Muscle of leg (tissue), 11 donors: Measurements from ENCODE around the gene IL22RA1. TPM values are rescaled to one million over a fixed set of nuclear protein-coding genes. Genes with fewer than 3 reads are reported as not detected.

Experiments used
- DNase-seq: peaks from one replicate; pipeline ENCODE4 v3.0.0; 2013
- H3K27ac ChIP-seq: one replicate; pipeline ENCODE4 v1.5.1; 2013; ENCODE audit warnings: mild to moderate bottlenecking, low read length, control low read depth
- H3K27me3 ChIP-seq: one replicate; pipeline ENCODE4 v1.6.1; 2013; ENCODE audit warnings: low read length; ENCODE audit not compliant: control insufficient read depth, insufficient read depth
- H3K36me3 ChIP-seq: one replicate; pipeline ENCODE4 v1.6.1; 2013; ENCODE audit warnings: low read length; ENCODE audit not compliant: control insufficient read depth, insufficient read depth
- H3K4me1 ChIP-seq: one replicate; pipeline ENCODE4 v1.6.1; 2013; ENCODE audit warnings: low read length; ENCODE audit not compliant: control insufficient read depth, insufficient read depth
- H3K4me3 ChIP-seq: one replicate; pipeline ENCODE4 v1.5.1; 2013; ENCODE audit warnings: low read length, control low read depth
- H3K9me3 ChIP-seq: replicated peaks from 2 replicates; pipeline ENCODE4 v1.6.1; 2013; ENCODE audit warnings: low read depth, low read length; ENCODE audit not compliant: control insufficient read depth
- WGBS: methylation state at CpG from one replicate; pipeline ENCODE4 v1.1.5; 2013; ENCODE audit warnings: missing lambda C conversion rate; ENCODE audit not compliant: insufficient coverage; 5-methylcytosine and 5-hydroxymethylcytosine counted together
- polyA plus RNA-seq, 8 donors: library from polyadenylated mRNA; unstranded; fragments of 120-200 nt; gene quantifications; one replicate each; pipeline versions ENCODE4 v1.2.1 to v1.2.3, GENCODE V29; 2013; ENCODE audit warnings: inconsistent platforms in 1 of 8, low replicate concordance in 1 of 8; ENCODE audit not compliant: insufficient read length in 8 of 8, insufficient read depth in 1 of 8
- total RNA-seq: library from RNA; stranded (reverse); fragments of 120-200 nt; gene quantifications from one replicate; pipeline ENCODE4 v1.2.4, GENCODE V29; 2013

The IL22RA1 gene
- total and polyA plus RNA-seq, 9 donors = 0.05 to 3.2 (median 0.56) TPM; not detected in 3

GRCh38 chr1:24182061-24182460 lies 39.1 kb upstream of the IL22RA1 start:
- Histone ChIP-seq H3K27me3 (peaks cover 26% of the 10 kb centered on the region), H3K9me3 (no peaks in the 10 kb centered on the region), H3K36me3 (no peaks in the 10 kb centered on the region), H3K27ac (no peak overlapping the region), H3K4me3 (no peak overlapping the region), H3K4me1 (peaks cover 3% of the 10 kb centered on the region)
- 84% methylated on average over 4 of the region's 6 CpGs for WGBS
- DNase-seq = no peak

DNA sequence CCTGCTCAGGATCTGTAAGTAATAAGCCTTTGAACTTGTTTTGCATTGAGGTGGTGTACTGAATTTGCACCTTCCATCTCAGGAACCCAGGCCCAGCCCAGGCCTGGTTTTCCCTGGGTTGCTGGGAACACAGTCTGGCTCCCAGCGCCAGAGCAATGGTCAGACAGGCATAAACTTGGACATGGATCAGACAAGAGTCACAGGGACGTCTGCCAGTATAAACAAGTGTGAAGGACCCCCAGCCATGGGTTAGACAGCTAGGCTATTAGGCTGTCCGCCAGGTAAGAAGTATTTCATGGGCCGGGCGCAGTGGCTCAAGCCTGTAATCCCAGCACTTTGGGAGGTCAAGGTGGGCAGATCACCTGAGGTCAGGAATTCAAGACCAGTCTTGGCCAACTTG lies 38.7 kb upstream of the IL22RA1 start:
- Histone ChIP-seq H3K4me3 (no peak overlapping the region), H3K36me3 (no peaks in the 10 kb centered on the region)
- 75% methylated on average over 5 of the region's 5 CpGs for WGBS

GRCh38 chr1:24180676-24181075 lies 37.7 kb upstream of the IL22RA1 start:
- no peak overlapping the region for H3K27ac ChIP-seq
- no peaks in the 10 kb centered on the region for H3K9me3 ChIP-seq
- WGBS = 75% methylated on average over 4 of the region's 6 CpGs
- no peak overlapping the region for H3K4me3 ChIP-seq
- H3K27me3 ChIP-seq = peaks cover 13% of the 10 kb centered on the region
- H3K36me3 ChIP-seq = no peaks in the 10 kb centered on the region
- DNase-seq = no peak
- no peaks in the 10 kb centered on the region for H3K4me1 ChIP-seq

More for the DNA sequence above, 38.7 kb upstream of the IL22RA1 start:
- H3K27ac ChIP-seq = no peak overlapping the region
- no peak for DNase-seq
- peaks cover 22% of the 10 kb centered on the region for H3K27me3 ChIP-seq
- H3K9me3 ChIP-seq = no peaks in the 10 kb centered on the region
- H3K4me1 ChIP-seq = no peaks in the 10 kb centered on the region

DNA sequence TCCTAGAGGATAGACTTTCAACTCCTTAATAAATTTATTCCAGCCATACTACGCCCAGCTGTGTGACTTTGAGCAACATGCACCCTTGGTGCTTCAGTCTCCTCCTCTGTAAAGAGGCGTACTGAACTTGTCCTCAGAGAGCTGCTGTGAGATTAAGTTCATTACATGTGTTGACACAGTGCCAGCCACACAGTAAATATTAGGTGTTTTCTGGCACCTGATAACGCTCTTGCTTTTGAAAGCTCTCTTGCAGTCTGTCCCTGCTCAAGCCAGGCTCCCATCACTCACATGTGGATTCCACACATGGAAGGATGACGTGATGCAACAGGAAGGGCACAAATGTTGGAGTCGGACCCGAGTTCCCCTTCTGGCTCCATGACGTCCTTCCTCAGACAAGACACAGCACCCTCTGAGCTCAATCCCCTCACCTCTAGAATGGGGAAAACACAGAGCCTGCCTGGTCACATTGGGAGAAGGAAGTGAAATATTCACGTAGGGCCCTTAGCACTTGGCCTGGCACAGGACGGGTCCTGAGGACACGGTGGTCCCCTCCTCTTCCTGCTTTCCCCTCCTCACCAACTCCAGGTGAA lies 36.4 kb upstream of the IL22RA1 start:
- no peak for DNase-seq
- H3K27ac ChIP-seq = no peak overlapping the region
- H3K9me3 ChIP-seq = no peaks in the 10 kb centered on the region
- WGBS = 77% methylated on average over 4 of the region's 10 CpGs
- no peaks in the 10 kb centered on the region for H3K36me3 ChIP-seq
- H3K27me3 ChIP-seq = peaks cover 7% of the 10 kb centered on the region
- no peak overlapping the region for H3K4me3 ChIP-seq
- no peaks in the 10 kb centered on the region for H3K4me1 ChIP-seq

GRCh38 chr1:24178407-24178806 lies 35.5 kb upstream of the IL22RA1 start:
- Histone ChIP-seq H3K27me3 (peaks cover 3% of the 10 kb centered on the region), H3K4me1 (no peaks in the 10 kb centered on the region), H3K4me3 (no peak overlapping the region), H3K9me3 (no peaks in the 10 kb centered on the region), H3K27ac (no peak overlapping the region), H3K36me3 (no peaks in the 10 kb centered on the region)
- no peak for DNase-seq
- WGBS = 0% methylated on average over 1 of the region's 3 CpGs

DNA sequence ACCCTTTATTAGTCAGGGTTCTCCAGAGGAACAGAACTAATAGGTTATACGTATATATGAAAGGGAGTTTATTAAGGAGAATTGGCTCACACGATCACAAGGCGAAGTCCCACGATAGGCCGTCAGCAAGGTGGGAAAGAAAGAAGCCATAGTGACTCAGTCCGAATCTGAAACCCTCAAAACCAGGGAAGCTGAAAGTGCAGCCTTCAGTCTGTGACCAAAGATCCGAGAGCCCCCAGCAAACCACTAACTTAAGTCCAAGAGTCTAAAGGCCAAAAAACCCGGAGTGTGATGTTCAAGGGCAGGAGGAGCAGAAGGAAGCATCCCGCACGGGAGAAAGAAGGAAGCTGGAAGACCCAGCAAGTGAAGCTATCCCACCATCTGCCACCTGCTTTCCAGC lies 34.2 kb upstream of the IL22RA1 start:
- H3K27ac ChIP-seq = no peak overlapping the region
- H3K36me3 ChIP-seq = no peaks in the 10 kb centered on the region
- WGBS = 85% methylated on average over 6 of the region's 10 CpGs
- peaks cover 6% of the 10 kb centered on the region for H3K27me3 ChIP-seq
- no peak overlapping the region for H3K4me3 ChIP-seq
- no peaks in the 10 kb centered on the region for H3K4me1 ChIP-seq
- DNase-seq = no peak
- no peaks in the 10 kb centered on the region for H3K9me3 ChIP-seq

- no peak overlapping the region for H3K4me3 ChIP-seq
Measured at GRCh38 chr1:24175033-24175755, 32.3 kb upstream of the IL22RA1 start.

GRCh38 chr1:24173638-24174575 lies 31.0 kb upstream of the IL22RA1 start:
- H3K36me3 ChIP-seq = no peaks in the 10 kb centered on the region
- 76% methylated on average over 2 of the region's 5 CpGs for WGBS
- H3K27ac ChIP-seq = no peak overlapping the region
- no peaks in the 10 kb centered on the region for H3K9me3 ChIP-seq
- H3K4me3 ChIP-seq = no peak overlapping the region
- DNase-seq = no peak
- no peaks in the 10 kb centered on the region for H3K4me1 ChIP-seq
- peaks cover 7% of the 10 kb centered on the region for H3K27me3 ChIP-seq

More at GRCh38 chr1:24175033-24175755, 32.3 kb upstream of the IL22RA1 start:
- Histone ChIP-seq H3K4me1 (no peaks in the 10 kb centered on the region), H3K27ac (no peak overlapping the region), H3K36me3 (no peaks in the 10 kb centered on the region), H3K27me3 (peaks cover 6% of the 10 kb centered on the region), H3K9me3 (no peaks in the 10 kb centered on the region)
- no peak for DNase-seq
- 97% methylated on average over 3 of the region's 6 CpGs for WGBS

- Histone ChIP-seq H3K4me3 (no peak overlapping the region), H3K36me3 (no peaks in the 10 kb centered on the region), H3K4me1 (no peaks in the 10 kb centered on the region), H3K9me3 (no peaks in the 10 kb centered on the region), H3K27me3 (peaks cover 7% of the 10 kb centered on the region), H3K27ac (no peak overlapping the region)
- 95% methylated on average over 3 of the region's 5 CpGs for WGBS
- no peak for DNase-seq
Measured at GRCh38 chr1:24172598-24172997, 29.7 kb upstream of the IL22RA1 start.

DNA sequence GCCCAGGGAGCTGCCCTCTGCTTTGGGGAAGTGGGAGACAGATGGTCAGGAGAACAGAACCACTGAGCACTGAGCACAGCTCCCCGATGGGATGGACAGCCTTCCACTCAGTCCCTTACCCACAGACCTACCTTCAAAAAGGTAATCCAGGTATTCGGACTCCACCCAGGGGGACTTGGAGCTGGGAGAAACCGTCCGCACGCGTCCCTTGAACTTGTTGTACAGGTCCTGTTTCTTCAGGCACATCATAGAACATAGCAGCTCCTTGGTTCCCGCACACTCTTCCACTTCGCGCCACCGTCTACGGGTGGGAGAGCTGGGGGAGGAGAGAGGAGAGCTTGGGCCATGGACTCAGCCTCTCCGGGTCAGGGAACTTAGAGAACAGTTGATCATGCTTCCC lies 26.3 kb upstream of the IL22RA1 start:
- Histone ChIP-seq H3K27ac (no peak overlapping the region), H3K9me3 (no peaks in the 10 kb centered on the region), H3K4me1 (no peaks in the 10 kb centered on the region), H3K36me3 (no peaks in the 10 kb centered on the region), H3K4me3 (no peak overlapping the region), H3K27me3 (peaks cover 7% of the 10 kb centered on the region)
- no peak for DNase-seq
- 86% methylated on average over 6 of the region's 12 CpGs for WGBS
